ENCODE results near the gene UBE2V1.

UBE2V1 gene

DNA sequence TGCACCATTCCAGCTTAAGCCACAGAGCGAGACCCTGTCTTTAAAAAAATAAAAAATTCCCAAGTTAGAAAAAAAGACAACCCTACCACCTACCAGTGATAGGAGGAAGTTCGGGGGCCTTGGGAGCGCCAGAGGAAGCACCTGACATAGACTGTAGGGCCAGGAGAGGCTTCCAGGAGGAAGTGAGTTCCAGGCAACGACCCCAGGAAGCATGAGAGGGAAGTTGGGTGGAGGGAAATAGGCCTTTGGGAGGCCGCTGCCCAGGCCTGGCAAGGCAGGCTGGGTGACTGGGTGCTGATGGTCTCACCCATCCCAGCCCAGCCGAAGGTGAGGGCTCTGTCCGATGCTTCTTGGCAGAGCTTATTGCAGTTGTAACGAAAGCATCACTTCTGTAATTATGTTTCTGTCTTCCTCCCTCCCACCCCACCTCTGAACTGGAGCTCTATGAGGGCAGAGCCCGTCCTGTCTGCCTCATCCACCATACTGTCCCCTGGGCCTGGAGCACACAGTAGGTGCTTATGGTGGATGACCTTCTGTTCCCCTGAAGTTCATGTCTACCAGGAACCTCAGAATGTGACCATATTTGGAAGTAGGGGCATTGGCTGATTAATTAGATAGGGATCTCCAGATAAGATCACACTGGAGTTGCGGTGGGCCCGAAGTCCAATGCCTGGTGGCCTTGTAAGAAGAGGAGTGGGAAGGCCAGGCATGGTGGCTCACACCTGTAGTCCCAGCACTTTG lies 54.1 kb downstream of the UBE2V1 start:
- DNase-seq: no peak

DNA sequence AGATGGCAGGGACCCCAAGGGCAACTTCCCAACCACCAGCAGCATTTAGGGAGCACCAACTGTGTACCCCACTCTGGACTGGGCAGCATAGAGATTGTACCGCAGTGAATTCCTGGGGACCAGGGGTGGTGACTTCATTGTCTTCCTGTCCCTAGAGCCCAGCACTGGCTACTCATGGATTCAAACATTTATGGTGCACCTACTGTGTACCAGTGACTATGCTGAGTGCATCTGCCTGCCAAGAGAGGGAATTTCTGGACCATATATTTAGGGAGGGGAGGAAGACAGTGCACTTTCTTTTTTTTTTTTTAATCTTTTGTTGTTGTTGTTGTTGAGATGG lies 55.3 kb downstream of the UBE2V1 start:
- DNase-seq: no peak

GRCh38 chr20:50056951-50057713 lies 55.8 kb downstream of the UBE2V1 start:
- no peak for DNase-seq

DNA sequence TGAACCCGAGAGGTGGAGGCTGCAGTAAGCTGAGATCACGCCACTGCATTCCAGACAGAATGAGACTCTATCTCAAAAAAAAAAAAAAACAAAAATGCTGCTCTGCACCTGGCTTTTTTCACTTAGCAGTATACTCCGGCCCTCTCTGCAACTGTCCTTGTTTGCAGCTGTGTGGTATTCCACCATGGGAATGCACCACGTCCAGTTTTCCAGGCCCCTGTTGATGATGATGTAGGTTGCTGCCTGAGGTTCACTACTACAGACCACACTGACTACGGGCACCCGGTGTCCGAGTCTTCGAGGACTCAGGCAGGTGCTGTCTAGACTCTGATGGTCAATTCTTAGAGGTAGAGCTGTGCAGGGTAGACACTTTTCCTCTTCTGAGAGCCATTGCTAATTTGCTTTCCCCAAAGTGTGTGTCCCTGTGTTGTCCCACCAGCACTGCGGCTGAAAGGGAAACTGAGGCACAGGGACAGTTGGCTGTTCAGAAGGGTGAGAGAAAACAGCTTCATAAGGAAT lies 56.5 kb downstream of the UBE2V1 start:
- no peak for DNase-seq

GRCh38 chr20:50055524-50056083 lies 57.3 kb downstream of the UBE2V1 start:
- DNase-seq: no peak

GRCh38 chr20:50054626-50055511 lies 58.1 kb downstream of the UBE2V1 start:
- no peak for DNase-seq

DNA sequence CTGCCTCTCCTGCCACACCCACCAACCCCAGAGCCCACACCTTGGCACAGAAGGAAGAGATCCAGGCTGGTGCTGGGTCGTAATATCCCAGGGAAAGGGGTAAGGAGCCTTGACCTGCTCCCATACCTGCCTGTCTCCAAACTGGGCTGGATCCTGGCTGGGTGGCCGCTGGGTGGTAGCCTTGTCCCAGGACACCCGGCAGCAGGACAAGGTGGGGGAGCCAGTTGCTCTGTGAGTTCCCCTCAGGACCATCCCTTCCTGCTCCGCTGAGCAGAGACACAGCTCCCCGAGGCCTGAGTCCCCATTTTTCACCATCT lies 58.8 kb downstream of the UBE2V1 start:
- DNase-seq: no peak

GRCh38 chr20:50053362-50054230 lies 59.4 kb downstream of the UBE2V1 start:
- DNase-seq: no peak

- no peak for DNase-seq
These were observed 60.2 kb downstream of the UBE2V1 start for GRCh38 chr20:50052550-50053361.

- no peak for DNase-seq
These were observed 62.2 kb downstream of the UBE2V1 start for GRCh38 chr20:50050660-50051308.

- DNase-seq: no peak
These were observed 62.7 kb downstream of the UBE2V1 start for GRCh38 chr20:50050214-50050613.

DNA sequence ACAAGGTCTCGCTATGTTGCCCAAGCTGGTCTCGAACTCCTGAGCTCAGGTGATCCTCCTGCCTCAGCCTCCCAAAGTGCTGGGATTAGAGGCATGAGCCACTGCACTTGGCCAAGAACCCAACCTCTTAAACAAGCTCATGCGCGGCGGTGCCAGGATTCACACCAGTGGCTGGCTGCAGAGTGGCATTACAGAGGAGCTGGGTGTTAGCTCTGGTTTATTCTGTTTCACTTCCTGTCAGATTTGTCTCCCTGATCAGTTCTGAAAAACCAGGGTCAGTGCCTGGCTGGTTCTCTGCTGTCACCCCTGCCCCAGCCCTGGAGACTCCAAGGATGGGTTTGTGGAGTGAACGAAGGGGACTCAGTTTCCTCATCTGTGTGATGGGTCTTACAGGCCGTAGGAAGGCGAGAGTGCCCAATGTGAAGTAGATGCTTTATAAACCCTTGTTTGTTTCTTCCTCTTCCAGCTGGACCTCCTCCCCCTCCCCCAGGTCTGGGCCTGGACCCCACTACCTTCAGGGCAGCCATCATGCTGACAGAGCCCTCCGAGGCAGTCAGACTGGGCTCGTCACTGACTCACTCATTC lies 63.4 kb downstream of the UBE2V1 start:
- DNase-seq: no peak

- DNase-seq: no peak
These were observed 64.4 kb downstream of the UBE2V1 start for GRCh38 chr20:50048420-50049166.

GRCh38 chr20:50044353-50044960 lies 68.5 kb downstream of the UBE2V1 start:
- DNase-seq: no peak

GRCh38 chr20:50043573-50044352 lies 69.2 kb downstream of the UBE2V1 start:
- no peak for DNase-seq

DNA sequence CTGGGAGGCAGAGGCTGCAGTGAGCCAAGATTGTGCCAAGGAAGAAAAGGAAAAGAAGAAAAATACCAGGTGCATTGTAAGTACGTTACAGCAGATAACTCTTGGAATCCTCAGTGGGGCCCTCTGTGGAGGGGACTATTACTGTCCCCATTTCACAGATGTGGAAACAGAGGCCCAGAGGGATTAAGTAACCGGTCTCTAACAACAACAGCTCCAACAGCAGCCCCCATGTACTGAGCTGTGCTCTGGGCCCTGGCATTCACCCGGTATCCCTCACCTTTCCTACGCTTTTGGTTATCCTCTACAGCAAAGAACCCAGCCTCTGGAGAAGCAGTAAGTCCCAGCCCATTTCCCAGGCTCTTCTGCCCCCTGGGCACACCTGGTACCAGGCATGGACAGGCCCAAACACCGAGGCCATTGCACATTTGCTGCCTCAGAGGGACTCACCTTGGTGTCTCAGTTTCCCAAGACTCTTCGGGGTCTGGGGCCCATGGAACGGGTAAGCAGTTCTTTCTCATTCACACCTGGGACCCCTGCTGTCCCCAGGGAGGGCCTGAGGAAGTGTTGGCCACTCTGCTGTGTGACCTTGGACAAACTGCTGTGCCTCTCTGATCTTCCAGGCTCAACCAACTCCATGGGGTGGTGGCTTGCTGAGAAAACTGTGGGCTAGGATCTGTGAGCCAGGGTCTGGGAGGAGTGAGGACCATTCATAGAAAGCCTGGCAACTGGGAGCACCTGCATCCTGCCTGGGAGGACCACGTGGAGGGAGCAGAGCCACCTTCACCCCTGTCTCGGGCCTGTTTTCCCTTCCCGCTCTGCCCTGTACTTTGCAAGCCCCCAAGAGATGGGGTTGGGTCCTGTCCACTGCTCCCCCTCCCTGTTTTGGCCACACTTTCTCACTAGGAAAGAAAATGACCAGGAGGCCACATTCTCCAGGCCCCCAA lies 70.3 kb downstream of the UBE2V1 start:
- DNase-seq: no peak

- no peak for DNase-seq
These were observed 71.6 kb downstream of the UBE2V1 start for GRCh38 chr20:50041246-50041873.
